Trophoblast cell (in vitro differentiated cells and primary cell): Measurements from ENCODE around the gene RAB14.

Experiments
- DNase-seq, 2 donors: peaks; one replicate each; pipeline ENCODE4 v3.0.0-alpha.2; 2016
- H2AFZ ChIP-seq: 2 replicates; pipeline ENCODE4 v1.6.1; 2013; ENCODE audit warnings: low read length, moderate library complexity, mild to moderate bottlenecking; ENCODE audit not compliant: insufficient read depth, poor library complexity
- H2AK5ac ChIP-seq: 2 replicates; pipeline ENCODE4 v1.6.1; 2013; ENCODE audit warnings: mild to moderate bottlenecking, low read length
- H2BK120ac ChIP-seq: 2 replicates; pipeline ENCODE4 v1.6.1; 2013; ENCODE audit warnings: low read length, mild to moderate bottlenecking, moderate library complexity; ENCODE audit not compliant: insufficient read depth, poor library complexity
- H2BK12ac ChIP-seq: 2 replicates; pipeline ENCODE4 v1.6.1; 2013; ENCODE audit warnings: mild to moderate bottlenecking, low read length, moderate library complexity
- H2BK5ac ChIP-seq: 2 replicates; pipeline ENCODE4 v1.6.1; 2013; ENCODE audit warnings: low read length, low read depth, moderate library complexity, mild to moderate bottlenecking; ENCODE audit not compliant: poor library complexity
- H3K14ac ChIP-seq: 2 replicates; pipeline ENCODE4 v1.6.1; 2013; ENCODE audit warnings: mild to moderate bottlenecking, low read length
- H3K18ac ChIP-seq: 2 replicates; pipeline ENCODE4 v1.6.1; 2013; ENCODE audit warnings: mild to moderate bottlenecking, low read length
- H3K23ac ChIP-seq: 2 replicates; pipeline ENCODE4 v1.6.1; 2013; ENCODE audit warnings: low read length
- H3K27ac ChIP-seq: 2 replicates; pipeline ENCODE4 v1.5.1; 2013; ENCODE audit warnings: low read depth, mild to moderate bottlenecking, inconsistent platforms, low read length, moderate library complexity
- H3K27me3 ChIP-seq: 2 replicates; pipeline ENCODE4 v1.6.1; 2013; ENCODE audit warnings: inconsistent platforms, mild to moderate bottlenecking, low read length, moderate library complexity; ENCODE audit not compliant: insufficient read depth
- H3K36me3 ChIP-seq, 2 experiments: 1 replicate in 1 of 2; 2 replicates in 1 of 2; pipeline ENCODE4 v1.6.1; 2013; ENCODE audit warnings: low read length in 2 of 2, mild to moderate bottlenecking in 2 of 2, moderate library complexity in 1 of 2; ENCODE audit not compliant: insufficient read depth in 2 of 2, control insufficient read depth in 1 of 2
- H3K4ac ChIP-seq: 2 replicates; pipeline ENCODE4 v1.6.1; 2013; ENCODE audit warnings: low read depth, mild to moderate bottlenecking, low read length, moderate library complexity
- H3K4me1 ChIP-seq, 2 experiments: 1 replicate in 1 of 2; 2 replicates in 1 of 2; pipeline ENCODE4 v1.6.1; 2013; ENCODE audit warnings: low read length in 2 of 2, mild to moderate bottlenecking in 2 of 2, moderate library complexity in 1 of 2; ENCODE audit not compliant: insufficient read depth in 2 of 2, control insufficient read depth in 1 of 2
- H3K4me2 ChIP-seq: 2 replicates; pipeline ENCODE4 v1.6.1; 2013; ENCODE audit warnings: inconsistent platforms, mild to moderate bottlenecking, low read length, moderate library complexity
- H3K4me3 ChIP-seq: 2 replicates; pipeline ENCODE4 v1.5.1; 2013; ENCODE audit warnings: mild to moderate bottlenecking, low read depth, low read length, inconsistent platforms
- H3K79me1 ChIP-seq: one replicate; pipeline ENCODE4 v1.6.1; 2013; ENCODE audit warnings: low read length
- H3K79me2 ChIP-seq: 2 replicates; pipeline ENCODE4 v1.6.1; 2013; ENCODE audit warnings: low read length, mild to moderate bottlenecking; ENCODE audit not compliant: control insufficient read depth, insufficient read depth, poor library complexity
- H3K9ac ChIP-seq: 2 replicates; pipeline ENCODE4 v1.6.1; 2013; ENCODE audit warnings: mild to moderate bottlenecking, low read length
- H3K9me3 ChIP-seq: 2 replicates; pipeline ENCODE4 v1.6.1; 2013; ENCODE audit warnings: low read depth, mild to moderate bottlenecking, control low read depth, inconsistent platforms, low read length; ENCODE audit not compliant: insufficient read depth
- H4K12ac ChIP-seq: 2 replicates; pipeline ENCODE4 v1.6.1; 2013; ENCODE audit warnings: low read depth, mild to moderate bottlenecking, low read length, moderate library complexity
- H4K8ac ChIP-seq: 2 replicates; pipeline ENCODE4 v1.6.1; 2013; ENCODE audit warnings: low read depth, mild to moderate bottlenecking, low read length, moderate library complexity
- H4K91ac ChIP-seq: one replicate; pipeline ENCODE4 v1.6.1; 2013; ENCODE audit warnings: low read depth, mild to moderate bottlenecking, low read length, moderate library complexity
- WGBS: extraction: QIAGEN DNeasy Blood & Tissue Kit; methylation state at CpG from one replicate; pipeline ENCODE4 v1.1.7; 2013; ENCODE audit warnings: missing lambda C conversion rate; ENCODE audit not compliant: insufficient read length, insufficient coverage; ENCODE audit errors: extremely low coverage; 5-methylcytosine and 5-hydroxymethylcytosine counted together

RAB14 gene

DNA sequence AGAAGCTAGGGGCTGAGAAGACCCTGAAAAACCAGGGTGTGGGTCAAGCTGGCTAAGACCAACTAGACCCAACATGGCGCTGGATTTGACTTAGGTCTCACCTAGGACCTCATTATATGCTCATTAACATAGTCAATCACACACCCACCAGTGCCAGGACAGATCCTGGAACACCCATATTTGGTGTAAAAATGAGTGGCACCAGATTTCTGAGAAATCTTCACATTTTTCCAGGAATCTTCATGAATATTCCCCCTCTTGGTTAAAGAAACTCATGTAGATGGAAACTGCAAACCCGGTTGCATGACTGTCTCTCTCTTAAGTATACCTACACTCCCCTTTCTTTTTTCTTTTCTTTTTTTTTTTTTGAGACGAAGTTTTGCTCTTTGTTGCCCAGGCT lies 17.9 kb upstream of the RAB14 start:
- no peak for DNase-seq
- Histone ChIP-seq H4K8ac (no peak overlapping the region), H3K9me3 (no peaks in the 10 kb centered on the region), H2BK120ac (no peak overlapping the region), H2AFZ (no peak overlapping the region), H4K91ac (no peak overlapping the region), H2BK5ac (no peak overlapping the region), H3K79me2 (no peaks in the 10 kb centered on the region), H3K23ac (no peak overlapping the region), H3K79me1 (no peaks in the 10 kb centered on the region), H3K4ac (no peak overlapping the region), H2BK12ac (no peak overlapping the region), H3K36me3 (no peaks in the 10 kb centered on the region), H3K9ac (no peak overlapping the region), H3K27me3 (no peaks in the 10 kb centered on the region), H2AK5ac (no peak overlapping the region), H3K27ac (no peak overlapping the region), H3K4me2 (no peak overlapping the region), H3K14ac (no peak overlapping the region), H3K4me3 (no peak overlapping the region), H3K18ac (no peak overlapping the region), H4K12ac (no peak overlapping the region), H3K4me1 (peaks cover 0 to 3% of the 10 kb centered on the region in 2 experiments)
- WGBS = no CpG with 5 or more reads among the region's 3 CpGs

DNA sequence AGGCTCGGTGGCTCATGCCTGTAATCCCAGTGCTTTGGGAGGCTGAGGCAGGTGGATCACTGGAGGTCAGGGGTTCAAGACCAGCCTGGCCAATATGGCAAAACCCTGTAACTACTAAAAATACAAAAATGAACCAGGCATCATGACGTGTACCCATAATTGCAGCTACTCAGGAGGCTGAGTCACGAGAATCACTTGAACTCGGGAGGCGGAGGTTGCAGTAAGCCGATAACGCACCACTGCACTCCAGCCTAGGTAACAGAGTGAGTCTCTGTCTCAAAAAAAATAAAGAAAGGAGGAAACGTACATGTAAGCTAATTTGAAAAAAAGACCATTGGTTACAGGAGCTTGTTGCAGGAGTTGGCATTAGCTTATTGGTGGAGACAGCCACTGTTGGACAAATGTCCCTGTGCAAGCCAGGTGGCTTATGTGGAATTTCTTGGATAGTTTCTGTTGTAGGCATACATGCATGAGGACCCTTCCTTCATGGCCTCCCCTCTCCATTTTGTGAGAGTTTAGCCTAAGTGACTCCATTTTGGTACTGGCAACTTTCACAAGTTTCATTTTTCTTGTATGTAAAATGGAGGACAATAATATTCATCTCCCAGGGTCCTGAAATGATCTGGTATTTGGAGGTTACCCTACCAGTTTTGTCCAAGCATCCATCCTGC lies 16.8 kb upstream of the RAB14 start:
- no peak for DNase-seq
- Histone ChIP-seq H3K4me2 (no peak overlapping the region), H2BK5ac (no peak overlapping the region), H2AK5ac (no peak overlapping the region), H3K23ac (no peak overlapping the region), H3K27me3 (no peaks in the 10 kb centered on the region), H3K79me1 (no peaks in the 10 kb centered on the region), H4K12ac (no peak overlapping the region), H3K9ac (no peak overlapping the region), H3K4me1 (peaks cover 0 to 3% of the 10 kb centered on the region in 2 experiments), H3K18ac (no peak overlapping the region), H2AFZ (no peak overlapping the region), H3K79me2 (no peaks in the 10 kb centered on the region), H3K27ac (no peak overlapping the region), H2BK120ac (no peak overlapping the region), H3K14ac (no peak overlapping the region), H3K4ac (no peak overlapping the region), H4K8ac (no peak overlapping the region), H3K36me3 (no peaks in the 10 kb centered on the region), H4K91ac (no peak overlapping the region), H3K4me3 (no peak overlapping the region), H2BK12ac (no peak overlapping the region), H3K9me3 (no peaks in the 10 kb centered on the region)
- WGBS = no CpG with 5 or more reads among the region's 8 CpGs

DNA sequence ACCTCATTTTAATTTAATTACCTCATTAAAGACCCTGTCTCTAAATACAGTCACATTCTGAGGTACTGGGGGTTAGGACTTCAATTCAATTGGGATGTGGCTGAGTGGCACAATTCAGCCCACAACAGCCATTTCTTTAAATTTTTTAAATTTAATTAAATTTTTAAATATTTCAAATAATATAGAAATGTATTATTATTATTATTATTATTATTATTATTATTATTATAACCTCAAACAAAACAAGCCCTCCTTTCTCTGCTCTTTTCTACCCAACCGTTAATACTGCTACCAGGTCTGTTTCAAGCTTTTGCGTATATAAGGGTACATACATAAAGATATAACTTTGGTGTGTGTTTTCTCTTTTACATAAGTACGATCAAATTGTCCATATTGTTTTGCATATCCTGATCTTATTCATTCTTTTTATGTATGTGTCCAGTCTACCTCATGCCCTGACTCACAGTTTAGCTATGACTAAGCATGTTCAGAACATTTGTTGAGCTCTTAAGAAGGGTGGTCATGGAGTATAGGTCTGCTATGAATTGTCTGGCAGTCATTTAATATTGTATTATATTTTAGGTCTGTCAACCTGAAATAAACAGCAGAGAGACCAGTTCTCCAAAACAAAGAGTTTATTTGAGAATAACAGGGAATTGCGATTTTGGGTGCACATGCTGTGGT lies 16.1 kb upstream of the RAB14 start:
- Histone ChIP-seq H3K14ac (no peak overlapping the region), H4K8ac (no peak overlapping the region), H3K4ac (no peak overlapping the region), H4K91ac (no peak overlapping the region), H2BK120ac (no peak overlapping the region), H3K4me1 (peaks cover 0 to 1% of the 10 kb centered on the region in 2 experiments), H3K18ac (no peak overlapping the region), H2AFZ (no peak overlapping the region), H3K9ac (no peak overlapping the region), H3K9me3 (no peaks in the 10 kb centered on the region), H3K4me3 (no peak overlapping the region), H4K12ac (no peak overlapping the region), H2AK5ac (no peak overlapping the region), H2BK5ac (no peak overlapping the region), H3K27me3 (no peaks in the 10 kb centered on the region), H3K79me2 (no peaks in the 10 kb centered on the region), H2BK12ac (no peak overlapping the region), H3K27ac (no peak overlapping the region), H3K23ac (no peak overlapping the region), H3K4me2 (no peak overlapping the region), H3K79me1 (no peaks in the 10 kb centered on the region), H3K36me3 (no peaks in the 10 kb centered on the region)
- DNase-seq = no peak
- WGBS = no CpG with 5 or more reads among the region's 4 CpGs

DNA sequence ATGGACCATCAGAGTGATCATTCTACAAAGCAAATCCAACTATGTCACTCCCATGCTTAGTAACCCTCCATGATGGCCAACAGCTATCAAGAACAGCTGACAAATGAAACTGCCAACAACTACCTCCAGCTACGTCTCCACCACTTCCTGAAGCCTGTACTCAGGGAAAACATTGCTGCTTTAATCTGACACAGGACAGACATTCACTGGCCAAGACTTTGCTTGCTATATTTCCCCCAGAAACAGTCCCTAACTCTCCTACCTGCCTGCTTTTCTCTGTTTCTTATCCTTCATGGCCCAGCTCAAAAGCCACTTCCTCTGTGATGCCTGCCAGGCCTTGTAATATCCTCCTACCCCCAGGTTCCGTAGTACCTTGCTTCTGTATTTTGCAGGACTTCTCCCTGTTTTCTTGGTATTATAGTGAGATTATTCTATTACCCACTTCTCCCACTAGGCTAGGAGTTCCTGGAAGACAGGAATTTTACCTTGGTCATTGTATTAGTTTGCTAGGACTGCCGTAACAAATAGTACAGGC lies 14.7 kb upstream of the RAB14 start:
- no peak overlapping the region for H3K27ac ChIP-seq
- no peak overlapping the region for H3K23ac ChIP-seq
- H2BK12ac ChIP-seq = no peak overlapping the region
- H3K79me1 ChIP-seq = no peaks in the 10 kb centered on the region
- H4K8ac ChIP-seq = no peak overlapping the region
- no peak for DNase-seq
- no peak overlapping the region for H3K9ac ChIP-seq
- no peak overlapping the region for H2AFZ ChIP-seq
- no peak overlapping the region for H2BK5ac ChIP-seq
- no peaks in the 10 kb centered on the region for H3K9me3 ChIP-seq
- H3K4ac ChIP-seq = no peak overlapping the region
- no peaks in the 10 kb centered on the region for H3K79me2 ChIP-seq
- H3K14ac ChIP-seq = no peak overlapping the region
- no CpG with 5 or more reads among the region's 3 CpGs for WGBS
- H3K4me2 ChIP-seq = no peak overlapping the region
- no peak overlapping the region for H2AK5ac ChIP-seq
- no peaks in the 10 kb centered on the region for H3K27me3 ChIP-seq
- no peak overlapping the region for H2BK120ac ChIP-seq
- H3K4me3 ChIP-seq = no peak overlapping the region
- H3K18ac ChIP-seq = no peak overlapping the region
- H4K12ac ChIP-seq = no peak overlapping the region
- H3K4me1 ChIP-seq = no peaks in the 10 kb centered on the region
- no peaks in the 10 kb centered on the region for H3K36me3 ChIP-seq
- H4K91ac ChIP-seq = no peak overlapping the region
